HepG2 (cell line): ENCODE measurements around the gene RSPH1. TPM values are rescaled to one million over a fixed set of nuclear protein-coding genes. Genes with fewer than 3 reads are reported as not detected.

Experiments used
- ATAC-seq: fragments of 200-7000 bp; cut with Tn5 transposase; 3 replicates; pipeline ENCODE4 v1.9.1; 2020; ENCODE audit warnings: mild to moderate bottlenecking, moderate library complexity
- BruUV-seq: library from RNA; stranded (reverse); fragments of 400-500 nt; replicated peaks from 2 replicates; lab custom pipeline; 2021; lab: Mats Ljungman, UMichigan
- CTCF ChIA-PET: fragments of 300-600 bp; formaldehyde crosslinking; extraction: SDS; loops from one replicate; lab custom pipeline; 2021; ENCODE audit warnings: low total read pairs, inconsistent platforms, low intra/inter-chr PET ratio; lab: Yijun Ruan, JAX
- POLR2A ChIA-PET: fragments of 350-600 bp; sonication (Branson Sonifier 250); formaldehyde crosslinking; loops from one replicate; lab custom pipeline; 2020; ENCODE audit warnings: antibody characterized with exemption, inconsistent platforms; lab: Yijun Ruan, JAX
- DNase-seq: peaks from one replicate; pipeline ENCODE4 v3.0.0-alpha.2; 2015; ENCODE audit warnings: low spot score
- FAIRE-seq: peaks from 3 replicates; lab custom pipeline; 2011; peaks lifted over from hg19 to GRCh38; lab: Jason Lieb, UNC
- H2AFZ ChIP-seq: one replicate; pipeline ENCODE4 v1.6.1; 2011; ENCODE audit warnings: low read length, inconsistent platforms
- H3K27ac ChIP-seq: fragments of 300-600 bp; 3 replicates; pipeline ENCODE4 v1.8.0; 2011; ENCODE audit warnings: mixed run types, mild to moderate bottlenecking, mixed read lengths, low read length, inconsistent platforms; ENCODE audit not compliant: insufficient read depth; ENCODE audit errors: extremely low read length
- H3K27me3 ChIP-seq, 2 experiments: fragments of 200-600 bp in 1 of 2; 2 replicates in 1 of 2; 3 replicates in 1 of 2; pipeline versions ENCODE4 v1.6.0 to v1.8.0; 2011; ENCODE audit warnings: low read length in 2 of 2, mild to moderate bottlenecking in 2 of 2, moderate library complexity in 2 of 2, inconsistent platforms in 1 of 2; ENCODE audit not compliant: insufficient read depth in 2 of 2, control insufficient read depth in 1 of 2
- H3K36me3 ChIP-seq, 2 experiments: fragments of 200-600 bp in 1 of 2; replicated peaks in 1 of 2; 2 replicates in 1 of 2; 3 replicates in 1 of 2; pipeline versions ENCODE4 v1.5.1 to v1.8.0; 2011; ENCODE audit warnings: low read length in 2 of 2, inconsistent platforms in 1 of 2; ENCODE audit not compliant: insufficient read depth in 2 of 2, control insufficient read depth in 1 of 2
- H3K4me1 ChIP-seq: 2 replicates; pipeline ENCODE4 v1.5.1; 2012; ENCODE audit warnings: low read length, inconsistent platforms; ENCODE audit not compliant: insufficient read depth
- H3K4me2 ChIP-seq: 2 replicates; pipeline ENCODE4 v1.6.0; 2011; ENCODE audit warnings: low read depth, low read length, inconsistent platforms
- H3K4me3 ChIP-seq, 3 experiments: fragments of 200-600 bp in 1 of 3; sonication (generic), shearing (Covaris generic) in 1 of 3; replicated peaks in 1 of 3; 2 replicates each; pipeline ENCODE4 v1.5.1; 2011 to 2016; ENCODE audit warnings: low read length in 3 of 3, inconsistent platforms in 2 of 3, low read depth in 2 of 3, mild to moderate bottlenecking in 2 of 3, control low read depth in 1 of 3, mixed read lengths in 1 of 3; ENCODE audit not compliant: insufficient read depth in 1 of 3
- H3K79me2 ChIP-seq: one replicate; pipeline ENCODE4 v1.6.1; 2011; ENCODE audit warnings: low read length, inconsistent platforms; ENCODE audit not compliant: insufficient read depth
- H3K9ac ChIP-seq: 2 replicates; pipeline ENCODE4 v1.6.0; 2011; ENCODE audit warnings: mild to moderate bottlenecking, low read depth, low read length, inconsistent platforms; ENCODE audit not compliant: insufficient read depth
- H3K9me3 ChIP-seq: 2 replicates; pipeline ENCODE4 v1.5.1; 2012; ENCODE audit warnings: mild to moderate bottlenecking, low read length
- H4K20me1 ChIP-seq: 2 replicates; pipeline ENCODE4 v1.6.0; 2011; ENCODE audit warnings: inconsistent platforms, mild to moderate bottlenecking, low read length, moderate library complexity; ENCODE audit not compliant: insufficient read depth
- ESRRA ChIP-seq: sonication (generic); formaldehyde crosslinking; IDR thresholded peaks from 2 replicates; pipeline ENCODE4 v1.5.1; 2020; ENCODE audit warnings: mild to moderate bottlenecking, low read depth, missing genetic modification reagents
- KDM6A ChIP-seq: IDR thresholded peaks from 2 replicates; pipeline ENCODE4 v1.6.1; 2016; ENCODE audit warnings: low read depth
- MED1 ChIP-seq: sonication (generic); formaldehyde crosslinking; IDR thresholded peaks from 2 replicates; pipeline ENCODE4 v1.4.0; 2020; ENCODE audit warnings: missing genetic modification reagents
- NCOA2 ChIP-seq: sonication (generic); formaldehyde crosslinking; IDR thresholded peaks from 2 replicates; pipeline ENCODE4 v1.8.0; 2022; ENCODE audit warnings: inconsistent platforms
- PHF21A ChIP-seq: sonication (generic); formaldehyde crosslinking; IDR thresholded peaks from 2 replicates; pipeline ENCODE4 v1.5.0; 2020; ENCODE audit warnings: mild to moderate bottlenecking, missing genetic modification reagents
- PRDM4 ChIP-seq: sonication (generic); formaldehyde crosslinking; IDR thresholded peaks from 2 replicates; pipeline ENCODE4 v1.9.0; 2021; ENCODE audit warnings: missing genetic modification reagents, borderline replicate concordance
- REL ChIP-seq: sonication (generic); formaldehyde crosslinking; conservative IDR thresholded peaks from 2 replicates; pipeline ENCODE4 v1.8.0; 2022; ENCODE audit warnings: mild to moderate bottlenecking, missing genetic modification reagents, moderate library complexity
- SNAI1 ChIP-seq: sonication (generic); formaldehyde crosslinking; IDR thresholded peaks from 2 replicates; pipeline ENCODE4 v1.5.0; 2020; ENCODE audit warnings: mild to moderate bottlenecking, missing genetic modification reagents, borderline replicate concordance
- TGIF2 ChIP-seq: IDR thresholded peaks from 2 replicates; pipeline ENCODE4 v1.6.1; 2016; ENCODE audit warnings: control low read depth, missing compliant biosample characterization
- ZNF331 ChIP-seq: sonication (generic); formaldehyde crosslinking; IDR thresholded peaks from 2 replicates; pipeline ENCODE4 v1.4.0; 2020; ENCODE audit warnings: missing genetic modification reagents
- WGBS: methylation state at CpG from one replicate; pipeline ENCODE4 v1.1.6; 2017; ENCODE audit warnings: low lambda C conversion rate; 5-methylcytosine and 5-hydroxymethylcytosine counted together
- in situ Hi-C: cut with HindIII; loops from 2 replicates; pipeline ENCODE4 v1.10.0; 2017; ENCODE audit warnings: low pct_unique_long_range_greater_than_20kb; ENCODE audit not compliant: extremely low pct_ligation_motif_present
- intact Hi-C: fragments of 100-400 bp; cut with micrococcal nuclease; formaldehyde crosslinking; loops from one replicate; pipeline ENCODE4 v1.10.0; 2022; ENCODE audit not compliant: unreplicated experiment
- polyA plus RNA-seq, 8 experiments: library from polyadenylated mRNA; depleted of rRNA in 3 of 8; stranded (reverse) in 7 of 8; unstranded in 1 of 8; fragments of >200 nt; fragmentation: Illumina TruSeq in 4 of 8; extraction: Trizol in 4 of 8; gene quantifications; 2 replicates each; pipeline versions ENCODE4 v1.2.1 to v1.2.3, GENCODE V29; 2011 to 2016; ENCODE audit warnings: low read depth in 4 of 8, missing spikeins in 1 of 8, mixed read lengths in 1 of 8; ENCODE audit not compliant: insufficient read depth in 1 of 8
- total RNA-seq, 5 experiments: library from RNA; depleted of rRNA; stranded (reverse); fragments of >200 nt; fragmentation: Illumina TruSeq; extraction: Trizol; gene quantifications; 2 replicates each; pipeline ENCODE4 v1.2.3, GENCODE V29; 2016; ENCODE audit warnings: low read depth in 1 of 5
- TF ChIP-seq, protein P1 (sequence below): sonication (generic); formaldehyde crosslinking; IDR thresholded peaks from 2 replicates; pipeline ENCODE4 v1.4.0; 2020; ENCODE audit warnings: missing genetic modification reagents

The RSPH1 gene
- total and polyA plus RNA-seq, 2 of the 13 experiments (the other 11 are each of a cell fraction or from before 2014, with no cell fraction given): not detected

DNA sequence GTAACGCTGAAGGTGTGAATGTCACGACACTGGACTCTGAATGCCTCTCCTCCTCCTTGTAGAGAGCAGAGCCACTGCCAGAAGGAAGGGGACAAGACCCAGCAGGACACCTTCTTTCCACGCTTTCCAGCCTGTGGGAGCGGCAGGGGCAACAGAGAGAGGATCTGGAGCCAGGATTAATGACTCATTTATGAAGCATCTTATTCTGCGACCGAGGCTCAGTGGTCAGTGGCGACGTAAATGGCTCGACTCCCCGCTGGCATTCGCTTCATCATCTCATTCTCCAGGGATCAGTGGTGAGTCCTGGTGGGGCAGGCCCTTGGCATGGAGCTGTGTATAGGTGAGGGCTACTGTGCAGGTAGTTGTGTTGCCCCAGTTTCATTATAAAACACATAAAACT lies 22.2 kb upstream of the RSPH1 start:
- FAIRE-seq (no peak), DNase-seq (no peak), ATAC-seq (no peak)
- H3K4me3 ChIP-seq: no peak overlapping the region
- CTCF ChIA-PET: no interaction called here
- H3K4me2 ChIP-seq: no peak overlapping the region
- intact Hi-C loops: no loop called here
- H3K36me3 ChIP-seq: no peaks in the 10 kb centered on the region
- POLR2A ChIA-PET: no interaction called here
- no peaks in the 10 kb centered on the region for H3K79me2 ChIP-seq
- no peak overlapping the region for H2AFZ ChIP-seq
- H3K9ac ChIP-seq: no peak overlapping the region
- peaks cover 5 to 30% of the 10 kb centered on the region in 2 experiments for H3K27me3 ChIP-seq
- H3K27ac ChIP-seq: no peak overlapping the region
- H3K9me3 ChIP-seq: no peaks in the 10 kb centered on the region
- BruUV-seq: no TSS peak
- H3K4me1 ChIP-seq: peaks cover 10% of the 10 kb centered on the region; the same call in 1 of the 2 replicates
- 64% methylated on average over 9 of the region's 11 CpGs for WGBS
- H4K20me1 ChIP-seq: no peaks in the 10 kb centered on the region
- in situ Hi-C loops: no loop called here
- TF ChIP-seq PHF21A (no peak), ESRRA (CRISPR knock-in tag) (no peak), SNAI1 (no peak), KDM6A (CRISPR knock-in tag) (no peak), REL (CRISPR knock-in tag) (no peak), PRDM4 (CRISPR knock-in tag) (no peak), TGIF2 (CRISPR knock-in tag) (no peak), ZNF331 (CRISPR knock-in tag) (no peak), MED1 (CRISPR knock-in tag) (no peak), NCOA2 (no peak)
- TF ChIP-seq, protein P1, sequence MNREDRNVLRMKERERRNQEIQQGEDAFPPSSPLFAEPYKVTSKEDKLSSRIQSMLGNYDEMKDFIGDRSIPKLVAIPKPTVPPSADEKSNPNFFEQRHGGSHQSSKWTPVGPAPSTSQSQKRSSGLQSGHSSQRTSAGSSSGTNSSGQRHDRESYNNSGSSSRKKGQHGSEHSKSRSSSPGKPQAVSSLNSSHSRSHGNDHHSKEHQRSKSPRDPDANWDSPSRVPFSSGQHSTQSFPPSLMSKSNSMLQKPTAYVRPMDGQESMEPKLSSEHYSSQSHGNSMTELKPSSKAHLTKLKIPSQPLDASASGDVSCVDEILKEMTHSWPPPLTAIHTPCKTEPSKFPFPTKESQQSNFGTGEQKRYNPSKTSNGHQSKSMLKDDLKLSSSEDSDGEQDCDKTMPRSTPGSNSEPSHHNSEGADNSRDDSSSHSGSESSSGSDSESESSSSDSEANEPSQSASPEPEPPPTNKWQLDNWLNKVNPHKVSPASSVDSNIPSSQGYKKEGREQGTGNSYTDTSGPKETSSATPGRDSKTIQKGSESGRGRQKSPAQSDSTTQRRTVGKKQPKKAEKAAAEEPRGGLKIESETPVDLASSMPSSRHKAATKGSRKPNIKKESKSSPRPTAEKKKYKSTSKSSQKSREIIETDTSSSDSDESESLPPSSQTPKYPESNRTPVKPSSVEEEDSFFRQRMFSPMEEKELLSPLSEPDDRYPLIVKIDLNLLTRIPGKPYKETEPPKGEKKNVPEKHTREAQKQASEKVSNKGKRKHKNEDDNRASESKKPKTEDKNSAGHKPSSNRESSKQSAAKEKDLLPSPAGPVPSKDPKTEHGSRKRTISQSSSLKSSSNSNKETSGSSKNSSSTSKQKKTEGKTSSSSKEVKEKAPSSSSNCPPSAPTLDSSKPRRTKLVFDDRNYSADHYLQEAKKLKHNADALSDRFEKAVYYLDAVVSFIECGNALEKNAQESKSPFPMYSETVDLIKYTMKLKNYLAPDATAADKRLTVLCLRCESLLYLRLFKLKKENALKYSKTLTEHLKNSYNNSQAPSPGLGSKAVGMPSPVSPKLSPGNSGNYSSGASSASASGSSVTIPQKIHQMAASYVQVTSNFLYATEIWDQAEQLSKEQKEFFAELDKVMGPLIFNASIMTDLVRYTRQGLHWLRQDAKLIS (CRISPR knock-in tag): no peak
